A549 (cell line): ENCODE results near the gene NDUFAF2.

Experiments used
- CEBPB ChIP-seq, 2 experiments: fragments of >200 bp in 1 of 2; sonication (Bioruptor Twin) in 1 of 2; formaldehyde crosslinking in 1 of 2; IDR thresholded peaks; 2 replicates each; pipeline ENCODE4 v1.6.1; 2012 to 2016
- CTCF ChIP-seq: fragments of >200 bp; sonication (Bioruptor Twin); formaldehyde crosslinking; IDR thresholded peaks from 3 replicates; pipeline ENCODE4 v1.5.1; 2016
- E2F6 ChIP-seq: IDR thresholded peaks from 2 replicates; pipeline ENCODE4 v1.6.1; 2012; ENCODE audit warnings: low read depth, borderline replicate concordance
- EP300 ChIP-seq, 2 experiments: fragments of >200 bp; sonication (Bioruptor Twin); formaldehyde crosslinking; IDR thresholded peaks; 2 replicates in 1 of 2; 3 replicates in 1 of 2; pipeline ENCODE4 v1.6.1; 2016 to 2017
- MAFK ChIP-seq: fragments of 450-650 bp; IDR thresholded peaks from 2 replicates; pipeline ENCODE4 v1.6.1; 2014; ENCODE audit not compliant: partially characterized antibody
- MAX ChIP-seq: IDR thresholded peaks from 2 replicates; pipeline ENCODE4 v1.6.1; 2012
- POLR2A ChIP-seq: IDR thresholded peaks from 2 replicates; pipeline ENCODE4 v1.6.1; 2012; ENCODE audit warnings: mild to moderate bottlenecking, low read length
- RCOR1 ChIP-seq: fragments of 150-350 bp; IDR thresholded peaks from 2 replicates; pipeline ENCODE4 v1.6.1; 2014; ENCODE audit warnings: antibody characterized with exemption, low read length, low read depth
- REST ChIP-seq: fragments of 200-600 bp; sonication (generic); IDR thresholded peaks from 2 replicates; pipeline ENCODE4 v1.6.1; 2016; ENCODE audit warnings: antibody characterized with exemption, mild to moderate bottlenecking, moderate library complexity

GRCh38 chr5:61087921-61088320 lies 142.9 kb downstream of the NDUFAF2 start:
- TF ChIP-seq CTCF, result no peak
- TF ChIP-seq CEBPB (IDR thresholded peaks at IDR 0.05), result no peak
- no peak for TF ChIP-seq POLR2A
- TF ChIP-seq MAFK, result no peak
- TF ChIP-seq REST, result no peak
- no peak for TF ChIP-seq MAX
- TF ChIP-seq RCOR1, result no peak
- TF ChIP-seq E2F6, result no peak
- no peak for TF ChIP-seq EP300 (IDR thresholded peaks at IDR 0.05)
